ENCODE data around the gene R3HDM2. TPM values are rescaled to one million over a fixed set of nuclear protein-coding genes. Genes with fewer than 3 reads are reported as not detected.
"Not testable (repeated sequence)": the region's sequence is repeated elsewhere in the genome, so short reads cannot be mapped to it uniquely, and the experiment has no call there.

The R3HDM2 gene
- total RNA-seq, 1 donor from 2014 or later, result 20.3 TPM

- not testable (repeated sequence) for DNase-seq (ENCODE audit: low read depth)
Observed at GRCh38 chr12:57336299-57336698, 94.5 kb downstream of the R3HDM2 start.

- no peak for DNase-seq (ENCODE audit: low read depth)
Observed at GRCh38 chr12:57334219-57334618, 96.6 kb downstream of the R3HDM2 start.

- DNase-seq (ENCODE audit: low read depth), result no peak
Observed at GRCh38 chr12:57332646-57333312, 98.1 kb downstream of the R3HDM2 start.

GRCh38 chr12:57330992-57331391 lies 99.9 kb downstream of the R3HDM2 start:
- DNase-seq (ENCODE audit: low read depth), result no peak

GRCh38 chr12:57329219-57329618 lies 101.6 kb downstream of the R3HDM2 start:
- DNase-seq (ENCODE audit: low read depth), result no peak

GRCh38 chr12:57325395-57325794 lies 105.4 kb downstream of the R3HDM2 start:
- no peak for DNase-seq (ENCODE audit: low read depth)

- DNase-seq (ENCODE audit: low read depth), result no peak
Observed at GRCh38 chr12:57323416-57323815, 107.4 kb downstream of the R3HDM2 start.

GRCh38 chr12:57320639-57321038 lies 110.2 kb downstream of the R3HDM2 start:
- no peak for DNase-seq (ENCODE audit: low read depth)

- DNase-seq (ENCODE audit: low read depth), result no peak
Observed at GRCh38 chr12:57319678-57320469, 111.0 kb downstream of the R3HDM2 start.

GRCh38 chr12:57315681-57316080 lies 115.2 kb downstream of the R3HDM2 start:
- DNase-seq (ENCODE audit: low read depth), result no peak

- DNase-seq (ENCODE audit: low read depth), result peak; percentile 73
Observed at GRCh38 chr12:57312287-57312686, 118.6 kb downstream of the R3HDM2 start.

GRCh38 chr12:57309420-57309819 lies 121.4 kb downstream of the R3HDM2 start:
- DNase-seq (ENCODE audit: low read depth), result peak; percentile 40

- DNase-seq (ENCODE audit: low read depth), result no peak
Observed at GRCh38 chr12:57300961-57301584, 129.8 kb downstream of the R3HDM2 start.

- peak; percentile 19 for DNase-seq (ENCODE audit: low read depth)
Observed at GRCh38 chr12:57299514-57300016, 131.3 kb downstream of the R3HDM2 start.

GRCh38 chr12:57296291-57296690 lies 134.6 kb downstream of the R3HDM2 start:
- peak; percentile 60 for DNase-seq (ENCODE audit: low read depth)

- not testable (repeated sequence) for DNase-seq (ENCODE audit: low read depth)
Observed at GRCh38 chr12:57282073-57282472, 148.8 kb downstream of the R3HDM2 start.

- peak; percentile 81 for DNase-seq (ENCODE audit: low read depth)
Observed at GRCh38 chr12:57280211-57281062, 150.4 kb downstream of the R3HDM2 start.

- no peak for DNase-seq (ENCODE audit: low read depth)
Observed at GRCh38 chr12:57278465-57279381, 152.1 kb downstream of the R3HDM2 start.

- DNase-seq (ENCODE audit: low read depth), result peak; percentile 55
Observed at GRCh38 chr12:57276935-57277563, 153.8 kb downstream of the R3HDM2 start.
